GM18873 (cell line): ENCODE measurements around the gene ACP5.

Experiments
- ATAC-seq: cut with Tn5 transposase; IDR thresholded peaks from one replicate; pipeline ENCODE4 v1.9.1; 2021; ENCODE audit warnings: mild to moderate bottlenecking, moderate library complexity, moderate number of reproducible peaks; ENCODE audit not compliant: unreplicated experiment, low FRiP score

ACP5 gene

GRCh38 chr19:11550265-11550664, 27.2 kb downstream of the ACP5 start:
- ATAC-seq = no peak

- no peak for ATAC-seq
Measured at GRCh38 chr19:11549386-11549953, 28.0 kb downstream of the ACP5 start.

- ATAC-seq = no peak
Measured at GRCh38 chr19:11547929-11548700, 29.3 kb downstream of the ACP5 start.

- no peak for ATAC-seq
Measured at GRCh38 chr19:11541238-11541637, 36.2 kb downstream of the ACP5 start.

- no peak for ATAC-seq
Measured at GRCh38 chr19:11540645-11541044, 36.8 kb downstream of the ACP5 start.

- no peak for ATAC-seq
Measured at GRCh38 chr19:11539495-11540365, 37.7 kb downstream of the ACP5 start.

- ATAC-seq = no peak
Measured at GRCh38 chr19:11538232-11539036, 39.0 kb downstream of the ACP5 start, which contains the start of gene CNN1. Gene CNN1 (plus strand): TSS chr19:11538851. CDS start chr19:11538928, 77 bp downstream.

- ATAC-seq = no peak
Measured at GRCh38 chr19:11535792-11536595, 41.5 kb downstream of the ACP5 start.

GRCh38 chr19:11534948-11535347, 42.5 kb downstream of the ACP5 start:
- no peak for ATAC-seq

GRCh38 chr19:11534538-11534937, 42.9 kb downstream of the ACP5 start:
- no peak for ATAC-seq

- no peak for ATAC-seq
Measured at GRCh38 chr19:11530432-11530831, 47.0 kb downstream of the ACP5 start.

GRCh38 chr19:11528551-11529341, 48.7 kb downstream of the ACP5 start, which contains the start of gene ECSIT:
Gene ECSIT (minus strand): TSS chr19:11529134. CDS start chr19:11519170, 9,964 bp downstream.
- peak; percentile 90 for ATAC-seq
